DMS153 (cell line): Measurements from ENCODE around the gene TROAP.
"Not testable (repeated sequence)": the region's sequence is repeated elsewhere in the genome, so short reads cannot be mapped to it uniquely, and the experiment has no call there.

Experiments
- DNase-seq: peaks from one replicate; lab custom pipeline; 2025; lab: John Stamatoyannopoulos, UW

TROAP gene

GRCh38 chr12:49367381-49368239 is 44.6 kb downstream of the TROAP start, which contains the start of gene SPATS2:
Gene SPATS2 (plus strand): TSS chr12:49367462. CDS start chr12:49461013, 93,551 bp downstream.
- DNase-seq: no peak

DNA sequence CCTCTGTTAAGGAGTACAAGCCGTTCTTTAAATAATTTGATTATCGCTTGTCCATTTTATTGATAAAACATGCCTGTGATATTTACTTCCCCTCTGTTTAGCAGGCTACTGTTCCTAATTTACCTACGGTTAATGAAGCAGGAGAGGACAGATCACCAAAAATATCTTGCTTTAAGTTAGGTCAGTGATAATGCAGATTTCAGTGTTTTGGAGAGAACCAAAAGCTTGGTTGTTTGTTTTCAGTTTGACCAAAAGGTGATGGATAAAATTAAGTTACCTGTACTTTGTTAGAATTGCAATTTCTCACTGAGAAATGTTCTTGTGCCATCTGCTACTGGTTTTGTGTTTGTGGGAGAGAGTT is 45.2 kb downstream of the TROAP start:
- DNase-seq: no peak

- DNase-seq: no peak
Measured at GRCh38 chr12:49369411-49370145, 46.5 kb downstream of the TROAP start.

GRCh38 chr12:49370539-49370938 is 47.5 kb downstream of the TROAP start:
- no peak for DNase-seq

GRCh38 chr12:49375406-49375805 is 52.4 kb downstream of the TROAP start:
- DNase-seq: no peak

- DNase-seq: no peak
Measured at GRCh38 chr12:49377386-49377785, 54.3 kb downstream of the TROAP start.

GRCh38 chr12:49380184-49380583 is 57.1 kb downstream of the TROAP start:
- DNase-seq: not testable (repeated sequence)
